Left ventricle myocardium inferior (tissue), 1 donor: ENCODE data around the gene KCNG2. TPM values are rescaled to one million over a fixed set of nuclear protein-coding genes. Genes with fewer than 3 reads are reported as not detected.

Experiments
- DNase-seq: peaks from one replicate; pipeline ENCODE4 v3.0.0-alpha.2; 2020
- H3K27ac ChIP-seq: fragments of 200-600 bp; replicated peaks from 2 replicates; pipeline ENCODE4 v1.8.0; 2021
- H3K27me3 ChIP-seq: fragments of 200-600 bp; 2 replicates; pipeline ENCODE4 v1.8.0; 2021; ENCODE audit warnings: low read depth
- H3K36me3 ChIP-seq: fragments of 200-600 bp; 2 replicates; pipeline ENCODE4 v1.8.0; 2021
- H3K4me1 ChIP-seq: fragments of 200-600 bp; 2 replicates; pipeline ENCODE4 v1.8.0; 2021
- H3K4me3 ChIP-seq: fragments of 200-600 bp; 2 replicates; pipeline ENCODE4 v1.8.0; 2021; ENCODE audit warnings: mild to moderate bottlenecking, moderate library complexity
- H3K9me3 ChIP-seq: fragments of 200-600 bp; replicated peaks from 2 replicates; pipeline ENCODE4 v1.8.0; 2021
- intact Hi-C: fragments of 100-400 bp; cut with micrococcal nuclease; formaldehyde crosslinking; loops from one replicate; pipeline ENCODE4 v1.11.0; 2022
- total RNA-seq: library from RNA; stranded (reverse); fragmentation: NEBNext Ultra II Directional; extraction: Animal tissue kit (Norgen Biotek cat#: 25700); gene quantifications from one replicate; pipeline ENCODE4 v1.2.1, GENCODE V29; 2021
- TF ChIP-seq, protein P1 (sequence below): fragments of 200-600 bp; IDR thresholded peaks from 2 replicates; pipeline ENCODE4 v1.8.0; 2021; ENCODE audit warnings: antibody characterized with exemption, mild to moderate bottlenecking, borderline replicate concordance
- donor health status: DM: no; HTN: yes; CAD: no; lungs with severe emphysema.

The KCNG2 gene
- total RNA-seq, 1 donor from 2014 or later = not detected

- TF ChIP-seq, protein P1, sequence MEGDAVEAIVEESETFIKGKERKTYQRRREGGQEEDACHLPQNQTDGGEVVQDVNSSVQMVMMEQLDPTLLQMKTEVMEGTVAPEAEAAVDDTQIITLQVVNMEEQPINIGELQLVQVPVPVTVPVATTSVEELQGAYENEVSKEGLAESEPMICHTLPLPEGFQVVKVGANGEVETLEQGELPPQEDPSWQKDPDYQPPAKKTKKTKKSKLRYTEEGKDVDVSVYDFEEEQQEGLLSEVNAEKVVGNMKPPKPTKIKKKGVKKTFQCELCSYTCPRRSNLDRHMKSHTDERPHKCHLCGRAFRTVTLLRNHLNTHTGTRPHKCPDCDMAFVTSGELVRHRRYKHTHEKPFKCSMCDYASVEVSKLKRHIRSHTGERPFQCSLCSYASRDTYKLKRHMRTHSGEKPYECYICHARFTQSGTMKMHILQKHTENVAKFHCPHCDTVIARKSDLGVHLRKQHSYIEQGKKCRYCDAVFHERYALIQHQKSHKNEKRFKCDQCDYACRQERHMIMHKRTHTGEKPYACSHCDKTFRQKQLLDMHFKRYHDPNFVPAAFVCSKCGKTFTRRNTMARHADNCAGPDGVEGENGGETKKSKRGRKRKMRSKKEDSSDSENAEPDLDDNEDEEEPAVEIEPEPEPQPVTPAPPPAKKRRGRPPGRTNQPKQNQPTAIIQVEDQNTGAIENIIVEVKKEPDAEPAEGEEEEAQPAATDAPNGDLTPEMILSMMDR = no peak
- Histone ChIP-seq H3K27ac (no peak overlapping the region), H3K4me3 (no peak overlapping the region), H3K27me3 (no peaks in the 10 kb centered on the region), H3K9me3 (peaks cover 79% of the 10 kb centered on the region), H3K4me1 (no peaks in the 10 kb centered on the region), H3K36me3 (no peaks in the 10 kb centered on the region)
- intact Hi-C loops = no loop called here
- no peak for DNase-seq
Observed at GRCh38 chr18:79896738-79897137, 99.0 kb downstream of the KCNG2 start.

GRCh38 chr18:79897940-79898625 lies 100.3 kb downstream of the KCNG2 start:
- no peak overlapping the region for H3K27ac ChIP-seq
- H3K27me3 ChIP-seq = no peaks in the 10 kb centered on the region
- TF ChIP-seq, protein P1 = no peak
- peaks cover 10% of the 10 kb centered on the region for H3K36me3 ChIP-seq
- intact Hi-C loops = no loop called here
- DNase-seq = no peak
- peaks cover 66% of the 10 kb centered on the region for H3K9me3 ChIP-seq
- H3K4me1 ChIP-seq = no peaks in the 10 kb centered on the region
- no peak overlapping the region for H3K4me3 ChIP-seq

DNA sequence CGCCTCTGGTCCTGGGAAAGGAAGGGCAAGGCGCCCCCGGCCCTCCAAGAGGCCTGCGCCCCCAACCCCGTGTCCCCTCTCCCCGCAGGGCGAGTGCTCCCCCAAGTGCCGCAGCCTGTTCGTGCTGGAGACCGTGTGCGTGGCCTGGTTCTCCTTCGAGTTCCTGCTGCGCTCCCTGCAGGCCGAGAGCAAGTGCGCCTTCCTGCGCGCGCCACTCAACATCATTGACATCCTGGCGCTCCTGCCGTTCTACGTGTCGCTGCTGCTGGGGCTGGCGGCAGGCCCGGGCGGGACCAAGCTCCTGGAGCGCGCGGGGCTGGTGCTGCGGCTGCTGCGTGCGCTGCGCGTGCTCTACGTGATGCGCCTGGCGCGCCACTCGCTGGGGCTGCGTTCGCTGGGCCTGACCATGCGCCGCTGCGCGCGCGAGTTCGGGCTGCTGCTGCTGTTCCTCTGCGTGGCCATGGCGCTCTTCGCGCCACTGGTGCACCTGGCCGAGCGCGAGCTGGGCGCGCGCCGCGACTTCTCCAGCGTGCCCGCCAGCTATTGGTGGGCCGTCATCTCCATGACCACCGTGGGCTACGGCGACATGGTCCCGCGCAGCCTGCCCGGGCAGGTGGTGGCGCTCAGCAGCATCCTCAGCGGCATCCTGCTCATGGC lies 101.3 kb downstream of the KCNG2 start:
- Histone ChIP-seq H3K36me3 (peaks cover 20% of the 10 kb centered on the region), H3K4me1 (no peaks in the 10 kb centered on the region), H3K4me3 (no peak overlapping the region), H3K27me3 (no peaks in the 10 kb centered on the region), H3K9me3 (peaks cover 56% of the 10 kb centered on the region), H3K27ac (no peak overlapping the region)
- intact Hi-C loops = no loop called here
- TF ChIP-seq, protein P1 = no peak
- no peak for DNase-seq

DNA sequence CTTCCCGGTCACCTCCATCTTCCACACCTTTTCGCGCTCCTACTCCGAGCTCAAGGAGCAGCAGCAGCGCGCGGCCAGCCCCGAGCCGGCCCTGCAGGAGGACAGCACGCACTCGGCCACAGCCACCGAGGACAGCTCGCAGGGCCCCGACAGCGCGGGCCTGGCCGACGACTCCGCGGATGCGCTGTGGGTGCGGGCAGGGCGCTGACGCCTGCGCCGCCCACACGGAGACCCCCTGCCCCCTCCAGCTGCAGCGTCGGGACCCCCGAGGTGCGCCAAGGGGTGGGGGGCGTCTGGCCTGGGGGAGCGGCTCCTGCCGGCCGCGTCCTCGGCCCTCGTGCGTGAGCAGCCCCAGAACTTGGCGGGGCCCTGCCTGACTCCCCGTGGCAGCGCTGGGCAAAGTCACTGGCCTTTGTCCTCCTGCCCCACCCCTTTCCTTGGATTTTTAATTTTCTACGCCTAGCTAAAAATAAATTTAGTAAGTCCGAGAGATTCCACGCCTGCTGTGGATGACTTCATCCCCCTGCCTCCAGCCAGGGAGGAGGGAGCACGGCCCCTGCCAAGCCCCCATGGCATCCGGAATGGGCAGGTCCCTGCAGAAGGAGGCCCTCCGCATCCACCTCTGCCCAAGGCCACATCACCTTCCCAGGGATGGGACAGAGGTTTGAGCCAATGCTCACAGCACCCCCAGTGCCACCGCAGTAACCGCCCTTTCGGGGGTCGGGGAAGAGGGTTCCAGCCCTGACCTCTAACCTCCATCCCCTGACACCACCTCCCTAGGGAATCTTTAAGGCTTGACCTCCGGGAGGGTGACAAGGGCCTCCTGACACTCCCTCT lies 102.1 kb downstream of the KCNG2 start:
- intact Hi-C loops = no loop called here
- DNase-seq = no peak

More for the DNA sequence above, 102.1 kb downstream of the KCNG2 start:
- Histone ChIP-seq H3K27ac (no peak overlapping the region), H3K9me3 (peaks cover 49% of the 10 kb centered on the region), H3K27me3 (no peaks in the 10 kb centered on the region), H3K36me3 (peaks cover 26% of the 10 kb centered on the region), H3K4me1 (no peaks in the 10 kb centered on the region), H3K4me3 (no peak overlapping the region)
- TF ChIP-seq, protein P1 = no peak
